ENCODE measurements around the gene RNF180. TPM values are rescaled to one million over a fixed set of nuclear protein-coding genes. Genes with fewer than 3 reads are reported as not detected.

Gene RNF180
- total and polyA plus RNA-seq, 2 of the 13 experiments (the other 11 are each of a cell fraction or from before 2014, with no cell fraction given): 0.20 TPM; not detected in 1

GRCh38 chr5:64308135-64308534, 142.5 kb downstream of the RNF180 start:
- Histone ChIP-seq H2AFZ (ENCODE audit: low read length) (no peak overlapping the region), H4K20me1 (ENCODE audit: insufficient read depth, low read length) (no peaks in the 10 kb centered on the region), H3K4me2 (ENCODE audit: low read depth, low read length) (no peak overlapping the region), H3K27ac (ENCODE audit: extremely low read length, insufficient read depth, low read length) (no peak overlapping the region), H3K4me3 (replicated peaks in 1 of 3; ENCODE audit: insufficient read depth in 1 of 3, low read depth in 2 of 3, low read length in 3 of 3) (no peak overlapping the region), H3K27me3 (ENCODE audit: control insufficient read depth in 1 of 2, insufficient read depth in 2 of 2, low read length in 2 of 2) (no peaks in the 10 kb centered on the region), H3K36me3 (replicated peaks in 1 of 2; ENCODE audit: control insufficient read depth in 1 of 2, insufficient read depth in 2 of 2, low read length in 2 of 2) (no peaks in the 10 kb centered on the region), H3K4me1 (ENCODE audit: insufficient read depth, low read length) (no peaks in the 10 kb centered on the region), H3K9ac (ENCODE audit: insufficient read depth, low read depth, low read length) (no peak overlapping the region), H3K79me2 (ENCODE audit: insufficient read depth, low read length) (no peaks in the 10 kb centered on the region), H3K9me3 (ENCODE audit: low read length) (no peaks in the 10 kb centered on the region)
- in situ Hi-C loops (cut with HindIII; ENCODE audit: extremely low pct_ligation_motif_present, low pct_unique_long_range_greater_than_20kb): no loop called here
- no peak for FAIRE-seq
- intact Hi-C loops (cut with micrococcal nuclease; ENCODE audit: unreplicated experiment): no loop called here
- CTCF ChIA-PET (ENCODE audit: low intra/inter-chr PET ratio, low total read pairs): no interaction called here
- TF ChIP-seq TEAD2 (CRISPR knock-in tag; IDR thresholded peaks at IDR 0.05) (no peak), SCMH1 (CRISPR knock-in tag; IDR thresholded peaks at IDR 0.05; ENCODE audit: borderline replicate concordance) (no peak), CENPX (CRISPR knock-in tag; IDR thresholded peaks at IDR 0.05) (no peak), MYNN (CRISPR knock-in tag; IDR thresholded peaks at IDR 0.05; ENCODE audit: low read depth) (no peak), ZNF207 (IDR thresholded peaks at IDR 0.05; ENCODE audit: borderline replicate concordance) (no peak), ZNF10 (CRISPR knock-in tag; IDR thresholded peaks at IDR 0.05; ENCODE audit: borderline replicate concordance, low read depth) (no peak), MAZ (IDR thresholded peaks at IDR 0.05; ENCODE audit: borderline replicate concordance, low read depth, low read length) (no peak), MAZ (CRISPR knock-in tag; IDR thresholded peaks at IDR 0.05; ENCODE audit: low read depth) (no peak), KDM2A (CRISPR knock-in tag; IDR thresholded peaks at IDR 0.05; ENCODE audit: borderline replicate concordance, low read depth) (no peak), MTF1 (CRISPR knock-in tag; IDR thresholded peaks at IDR 0.05) (no peak), ZNF335 (CRISPR knock-in tag; IDR thresholded peaks at IDR 0.05) (no peak), MXD4 (CRISPR knock-in tag; IDR thresholded peaks at IDR 0.05) (no peak), ZNF883 (CRISPR knock-in tag; IDR thresholded peaks at IDR 0.05; ENCODE audit: not compliant biosample characterization) (no peak)
- ATAC-seq: no peak
- no TSS peak for BruUV-seq (replicated peaks)
- POLR2A ChIA-PET: no interaction called here
- WGBS (ENCODE audit: low lambda C conversion rate): 4% methylated on average over 1 of the region's 1 CpG
- no peak for DNase-seq (ENCODE audit: low spot score)

Data from HepG2 (cell line).